ENCODE results near the gene CDCP1.

GRCh38 chr3:45080824-45081223 lies 65.4 kb downstream of the CDCP1 start:
- TF ChIP-seq, protein P1, sequence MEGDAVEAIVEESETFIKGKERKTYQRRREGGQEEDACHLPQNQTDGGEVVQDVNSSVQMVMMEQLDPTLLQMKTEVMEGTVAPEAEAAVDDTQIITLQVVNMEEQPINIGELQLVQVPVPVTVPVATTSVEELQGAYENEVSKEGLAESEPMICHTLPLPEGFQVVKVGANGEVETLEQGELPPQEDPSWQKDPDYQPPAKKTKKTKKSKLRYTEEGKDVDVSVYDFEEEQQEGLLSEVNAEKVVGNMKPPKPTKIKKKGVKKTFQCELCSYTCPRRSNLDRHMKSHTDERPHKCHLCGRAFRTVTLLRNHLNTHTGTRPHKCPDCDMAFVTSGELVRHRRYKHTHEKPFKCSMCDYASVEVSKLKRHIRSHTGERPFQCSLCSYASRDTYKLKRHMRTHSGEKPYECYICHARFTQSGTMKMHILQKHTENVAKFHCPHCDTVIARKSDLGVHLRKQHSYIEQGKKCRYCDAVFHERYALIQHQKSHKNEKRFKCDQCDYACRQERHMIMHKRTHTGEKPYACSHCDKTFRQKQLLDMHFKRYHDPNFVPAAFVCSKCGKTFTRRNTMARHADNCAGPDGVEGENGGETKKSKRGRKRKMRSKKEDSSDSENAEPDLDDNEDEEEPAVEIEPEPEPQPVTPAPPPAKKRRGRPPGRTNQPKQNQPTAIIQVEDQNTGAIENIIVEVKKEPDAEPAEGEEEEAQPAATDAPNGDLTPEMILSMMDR (IDR thresholded peaks at IDR 0.05) = no peak
- no peak for TF ChIP-seq POLR2A (IDR thresholded peaks at IDR 0.05)
